ENCODE results near the gene CFAP46.

DNA sequence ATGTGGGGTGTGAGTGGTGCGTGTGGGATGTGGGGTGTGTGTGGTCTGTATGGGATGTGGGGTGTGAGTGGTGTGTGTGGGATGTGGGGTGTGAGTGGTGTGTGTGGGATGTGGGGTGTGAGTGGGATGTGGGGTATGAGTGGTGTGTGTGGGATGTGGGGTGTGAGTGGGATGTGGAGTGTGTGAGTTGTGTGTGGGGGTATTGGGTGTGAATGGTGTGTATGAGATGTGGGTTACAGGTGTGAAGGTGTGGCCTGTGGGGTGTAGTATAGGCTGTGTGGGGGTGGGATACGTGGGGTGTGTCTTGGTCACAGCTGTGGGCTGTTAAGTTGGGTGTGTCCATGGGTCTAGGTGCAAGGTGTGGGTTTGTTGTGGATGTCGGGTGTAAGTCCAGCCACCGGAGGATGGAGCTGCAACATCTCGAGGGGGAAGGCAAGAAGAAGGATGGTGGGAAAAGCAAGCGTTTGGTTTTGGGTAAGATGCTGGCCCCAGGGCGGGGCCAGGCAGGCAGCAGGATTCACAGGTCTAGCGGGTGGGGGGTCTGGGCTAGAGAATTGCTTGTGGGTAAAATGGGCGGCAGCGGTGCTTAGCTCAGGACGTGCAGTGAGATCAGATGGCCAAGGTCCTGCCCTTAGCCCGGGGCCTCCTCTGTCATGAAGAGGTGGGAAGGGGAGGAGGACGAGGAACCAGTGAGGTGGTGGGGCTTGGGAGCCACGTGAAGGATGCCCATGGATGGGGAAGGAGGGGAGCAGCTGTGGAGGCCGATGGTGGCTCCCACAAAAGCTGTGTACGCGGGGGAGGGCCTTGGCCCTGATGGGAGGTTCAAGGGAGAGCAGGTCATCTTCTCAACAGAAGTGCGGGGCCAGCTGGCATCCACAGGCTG is 60.1 kb downstream of the CFAP46 start:
- TF ChIP-seq CEBPB (IDR thresholded peaks at IDR 0.05; ENCODE audit: low read depth, low read length): no peak
- TF ChIP-seq, protein P1, sequence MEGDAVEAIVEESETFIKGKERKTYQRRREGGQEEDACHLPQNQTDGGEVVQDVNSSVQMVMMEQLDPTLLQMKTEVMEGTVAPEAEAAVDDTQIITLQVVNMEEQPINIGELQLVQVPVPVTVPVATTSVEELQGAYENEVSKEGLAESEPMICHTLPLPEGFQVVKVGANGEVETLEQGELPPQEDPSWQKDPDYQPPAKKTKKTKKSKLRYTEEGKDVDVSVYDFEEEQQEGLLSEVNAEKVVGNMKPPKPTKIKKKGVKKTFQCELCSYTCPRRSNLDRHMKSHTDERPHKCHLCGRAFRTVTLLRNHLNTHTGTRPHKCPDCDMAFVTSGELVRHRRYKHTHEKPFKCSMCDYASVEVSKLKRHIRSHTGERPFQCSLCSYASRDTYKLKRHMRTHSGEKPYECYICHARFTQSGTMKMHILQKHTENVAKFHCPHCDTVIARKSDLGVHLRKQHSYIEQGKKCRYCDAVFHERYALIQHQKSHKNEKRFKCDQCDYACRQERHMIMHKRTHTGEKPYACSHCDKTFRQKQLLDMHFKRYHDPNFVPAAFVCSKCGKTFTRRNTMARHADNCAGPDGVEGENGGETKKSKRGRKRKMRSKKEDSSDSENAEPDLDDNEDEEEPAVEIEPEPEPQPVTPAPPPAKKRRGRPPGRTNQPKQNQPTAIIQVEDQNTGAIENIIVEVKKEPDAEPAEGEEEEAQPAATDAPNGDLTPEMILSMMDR (conservative IDR thresholded peaks at IDR 0.05; ENCODE audit: low read depth, low read length): no peak
